ENCODE measurements around the gene CLEC10A.

The CLEC10A gene

GRCh38 chr17:7029096-7029495 lies 51.0 kb downstream of the CLEC10A start:
- FAIRE-seq (no peak), DNase-seq (ENCODE audit: insufficient read length, low spot score) (no peak)
- TF ChIP-seq PAX5 (IDR thresholded peaks at IDR 0.05; ENCODE audit: insufficient read depth, low read length, severe bottlenecking) (no peak), SPI1 (IDR thresholded peaks at IDR 0.05; ENCODE audit: low read depth, low read length) (no peak), TAF1 (IDR thresholded peaks at IDR 0.05; ENCODE audit: low read depth, low read length) (no peak), POLR2A (IDR thresholded peaks at IDR 0.05; ENCODE audit: low read depth, low read length) (no peak), POLR2AphosphoS5 (IDR thresholded peaks at IDR 0.05; ENCODE audit: low read depth, low read length) (no peak), POU2F2 (IDR thresholded peaks at IDR 0.05; ENCODE audit: low read depth, low read length) (no peak)

- no peak for TF ChIP-seq PAX5 (IDR thresholded peaks at IDR 0.05; ENCODE audit: insufficient read depth, low read length, severe bottlenecking)
- no peak for TF ChIP-seq POLR2AphosphoS5 (IDR thresholded peaks at IDR 0.05; ENCODE audit: low read depth, low read length)
- TF ChIP-seq TAF1 (IDR thresholded peaks at IDR 0.05; ENCODE audit: low read depth, low read length), result no peak
- TF ChIP-seq POU2F2 (IDR thresholded peaks at IDR 0.05; ENCODE audit: low read depth, low read length), result no peak
- TF ChIP-seq POLR2A (IDR thresholded peaks at IDR 0.05; ENCODE audit: low read depth, low read length), result no peak
- no peak for TF ChIP-seq SPI1 (IDR thresholded peaks at IDR 0.05; ENCODE audit: low read depth, low read length)
- FAIRE-seq (no peak), DNase-seq (ENCODE audit: insufficient read length, low spot score) (no peak)
These were observed 52.7 kb downstream of the CLEC10A start for GRCh38 chr17:7027335-7027734.

GRCh38 chr17:7026471-7027115 lies 53.5 kb downstream of the CLEC10A start:
- FAIRE-seq (no peak), DNase-seq (ENCODE audit: insufficient read length, low spot score) (no peak)
- TF ChIP-seq PAX5 (IDR thresholded peaks at IDR 0.05; ENCODE audit: insufficient read depth, low read length, severe bottlenecking), result no peak
- TF ChIP-seq SPI1 (IDR thresholded peaks at IDR 0.05; ENCODE audit: low read depth, low read length), result no peak
- TF ChIP-seq POLR2A (IDR thresholded peaks at IDR 0.05; ENCODE audit: low read depth, low read length), result no peak
- no peak for TF ChIP-seq POU2F2 (IDR thresholded peaks at IDR 0.05; ENCODE audit: low read depth, low read length)
- no peak for TF ChIP-seq POLR2AphosphoS5 (IDR thresholded peaks at IDR 0.05; ENCODE audit: low read depth, low read length)
- no peak for TF ChIP-seq TAF1 (IDR thresholded peaks at IDR 0.05; ENCODE audit: low read depth, low read length)

GRCh38 chr17:7025245-7025644 lies 54.8 kb downstream of the CLEC10A start:
- DNase-seq (ENCODE audit: insufficient read length, low spot score) (no peak), FAIRE-seq (no peak)
- TF ChIP-seq TAF1 (IDR thresholded peaks at IDR 0.05; ENCODE audit: low read depth, low read length) (no peak), PAX5 (IDR thresholded peaks at IDR 0.05; ENCODE audit: insufficient read depth, low read length, severe bottlenecking) (no peak), POLR2A (IDR thresholded peaks at IDR 0.05; ENCODE audit: low read depth, low read length) (no peak)

All from GM12891 (cell line).